WTC11 (cell line): ENCODE data around the gene SPEN. TPM values are rescaled to one million over a fixed set of nuclear protein-coding genes. Genes with fewer than 3 reads are reported as not detected.
A peak's percentile ranks its signal among the peaks of the same experiment; 100 is the strongest.

Source experiments
- ATAC-seq: fragments of 200-7000 bp; cut with Tn5 transposase; 2 replicates; pipeline ENCODE4 v1.10.0; 2021; ENCODE audit warnings: mild to moderate bottlenecking, moderate library complexity
- CTCF ChIA-PET: fragments of 300-600 bp; sonication (Branson Sonifier 250); formaldehyde crosslinking; loops from one replicate; lab custom pipeline; 2021; ENCODE audit warnings: antibody characterized with exemption; lab: Charles Lee
- POLR2A ChIA-PET: fragments of 350-600 bp; sonication (Branson Sonifier 250); formaldehyde crosslinking; loops from one replicate; lab custom pipeline; 2021; ENCODE audit warnings: antibody characterized with exemption; lab: Charles Lee
- DNase-seq: peaks from one replicate; pipeline ENCODE4 v3.0.0; 2021; ENCODE audit warnings: low spot score
- H3K27ac Mint-ChIP-seq: 2 replicates; pipeline ENCODE4 v1.8.0; 2021; ENCODE audit warnings: mixed read lengths
- H3K27me3 Mint-ChIP-seq: 2 replicates; pipeline ENCODE4 v1.8.0; 2021; ENCODE audit warnings: low read depth, mild to moderate bottlenecking, moderate library complexity, mixed read lengths
- H3K36me3 Mint-ChIP-seq: 2 replicates; pipeline ENCODE4 v1.8.0; 2021; ENCODE audit warnings: mixed read lengths
- H3K4me1 Mint-ChIP-seq: 2 replicates; pipeline ENCODE4 v1.8.0; 2022; ENCODE audit warnings: mixed read lengths
- H3K4me3 Mint-ChIP-seq: 2 replicates; pipeline ENCODE4 v1.8.0; 2021; ENCODE audit warnings: mild to moderate bottlenecking, moderate library complexity, mixed read lengths
- H3K9me3 Mint-ChIP-seq: 2 replicates; pipeline ENCODE4 v1.8.0; 2021; ENCODE audit warnings: mixed read lengths
- ATF3 ChIP-seq: sonication (generic); formaldehyde crosslinking; conservative IDR thresholded peaks from 2 replicates; pipeline ENCODE4 v1.8.1; 2022; ENCODE audit warnings: mild to moderate bottlenecking, missing genetic modification reagents
- E2F4 ChIP-seq: sonication (generic); formaldehyde crosslinking; IDR thresholded peaks from 2 replicates; pipeline ENCODE4 v1.8.1; 2022; ENCODE audit warnings: low read depth, mild to moderate bottlenecking, moderate library complexity, missing genetic modification reagents, borderline replicate concordance
- ELF4 ChIP-seq: sonication (generic); formaldehyde crosslinking; IDR thresholded peaks from 2 replicates; pipeline ENCODE4 v1.8.1; 2022; ENCODE audit warnings: low read depth, mild to moderate bottlenecking, moderate library complexity, missing genetic modification reagents
- ETV6 ChIP-seq: sonication (generic); formaldehyde crosslinking; IDR thresholded peaks from 2 replicates; pipeline ENCODE4 v1.8.1; 2022; ENCODE audit warnings: mild to moderate bottlenecking, missing genetic modification reagents
- FOXP4 ChIP-seq: sonication (generic); formaldehyde crosslinking; IDR thresholded peaks from 2 replicates; pipeline ENCODE4 v1.8.0; 2022; ENCODE audit warnings: mild to moderate bottlenecking, missing genetic modification reagents
- JUN ChIP-seq: sonication (generic); formaldehyde crosslinking; IDR thresholded peaks from 2 replicates; pipeline ENCODE4 v1.8.0; 2023; ENCODE audit warnings: mild to moderate bottlenecking, missing genetic modification reagents
- PREB ChIP-seq: sonication (generic); formaldehyde crosslinking; IDR thresholded peaks from 2 replicates; pipeline ENCODE4 v1.8.1; 2022; ENCODE audit warnings: mild to moderate bottlenecking, missing genetic modification reagents, moderate library complexity, borderline replicate concordance
- SMAD3 ChIP-seq: sonication (generic); formaldehyde crosslinking; IDR thresholded peaks from 2 replicates; pipeline ENCODE4 v1.8.0; 2022; ENCODE audit warnings: missing genetic modification reagents, mild to moderate bottlenecking, borderline replicate concordance
- TEAD4 ChIP-seq: sonication (generic); formaldehyde crosslinking; IDR thresholded peaks from 2 replicates; pipeline ENCODE4 v1.8.0; 2022; ENCODE audit warnings: mild to moderate bottlenecking, missing genetic modification reagents
- TP53 ChIP-seq: sonication (generic); formaldehyde crosslinking; IDR thresholded peaks from 2 replicates; pipeline ENCODE4 v1.8.1; 2023; ENCODE audit warnings: mild to moderate bottlenecking, missing genetic modification reagents
- ZNF416 ChIP-seq: fragments of 250-450 bp; sonication (Bioruptor Pico); IDR thresholded peaks from 2 replicates; pipeline ENCODE4 v1.9.0; 2021; ENCODE audit warnings: mild to moderate bottlenecking, inconsistent platforms
- ZNF512 ChIP-seq: sonication (generic); formaldehyde crosslinking; IDR thresholded peaks from 2 replicates; pipeline ENCODE4 v1.8.1; 2022; ENCODE audit warnings: missing genetic modification reagents, borderline replicate concordance
- ZNF532 ChIP-seq: fragments of 250-450 bp; sonication (Bioruptor Pico); IDR thresholded peaks from 2 replicates; pipeline ENCODE4 v1.9.0; 2021; ENCODE audit warnings: mild to moderate bottlenecking, borderline replicate concordance
- total RNA-seq: library from RNA; stranded (reverse); gene quantifications from 3 replicates; pipeline ENCODE4 v1.2.3, GENCODE V29; 2021
- TF ChIP-seq, protein P1 (sequence below): sonication (generic); formaldehyde crosslinking; IDR thresholded peaks from 2 replicates; pipeline ENCODE4 v1.8.1; 2023; ENCODE audit warnings: mild to moderate bottlenecking, missing genetic modification reagents, moderate library complexity
- TF ChIP-seq, protein P2 (sequence below): fragments of 250-450 bp; sonication (Bioruptor Pico); IDR thresholded peaks from 2 replicates; pipeline ENCODE4 v1.9.0; 2021; ENCODE audit warnings: moderate library complexity, mild to moderate bottlenecking, inconsistent platforms, borderline replicate concordance
- TF ChIP-seq, protein P3 (sequence below): sonication (generic); formaldehyde crosslinking; IDR thresholded peaks from 2 replicates; pipeline ENCODE4 v1.8.0; 2022; ENCODE audit warnings: mild to moderate bottlenecking, missing genetic modification reagents
- TF ChIP-seq, protein P4 (sequence below): sonication (generic); formaldehyde crosslinking; IDR thresholded peaks from 2 replicates; pipeline ENCODE4 v1.8.0; 2023; ENCODE audit warnings: missing genetic modification reagents

SPEN gene
- total RNA-seq, 1 experiment from 2014 or later = 48.8 TPM

DNA sequence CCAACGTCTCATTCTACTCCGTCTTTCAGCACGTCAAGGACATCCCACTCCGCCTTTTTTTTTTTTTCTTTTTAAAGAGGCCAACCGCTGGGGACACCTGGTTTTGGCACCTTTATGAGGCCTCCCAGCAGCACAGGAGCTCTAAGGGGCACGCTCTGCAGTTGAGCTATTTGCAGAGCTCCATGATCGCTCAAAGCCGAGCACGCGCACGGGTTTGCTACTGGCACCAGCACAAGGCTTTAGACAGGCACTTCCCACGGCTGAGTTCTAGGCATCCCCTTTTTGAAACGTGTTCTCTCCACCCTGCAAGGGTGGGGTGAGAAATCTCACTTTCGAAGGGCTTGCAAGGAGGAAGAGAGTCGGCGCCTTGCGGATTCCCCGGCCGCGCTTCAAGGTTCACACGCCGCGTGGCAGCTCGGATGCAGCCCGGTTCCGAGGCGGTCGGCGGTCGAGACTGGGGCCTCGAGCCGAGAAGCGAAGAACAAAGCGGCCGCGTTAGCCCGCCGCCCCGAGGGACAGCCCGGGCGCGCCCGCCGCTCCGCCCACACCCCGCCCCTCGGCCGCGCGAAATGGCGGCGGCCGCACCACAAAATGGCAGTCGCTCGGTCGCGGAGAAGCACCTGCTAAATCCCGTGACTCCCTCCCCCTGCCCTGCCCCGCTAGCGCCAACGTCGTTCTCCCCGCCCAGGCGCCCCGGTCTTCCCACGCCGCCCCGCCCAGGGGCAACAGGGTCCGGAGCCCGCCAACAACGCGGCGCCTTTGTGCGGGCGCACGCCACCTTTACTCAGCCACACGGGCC, 12.9 kb upstream of the SPEN start:
- ChIA-PET CTCF (interaction anchor here (0.5 to 2.1 kb wide), 7 partner anchors 13 to 456 kb away, joined by 3 to 32 read pairs (median 4); partner anchors contain the start of gene SPEN), POLR2A (interaction anchor here (0.6 to 2.7 kb wide), 9 partner anchors 10 to 416 kb away, joined by 3 to 50 read pairs (median 4); partner anchors contain the start of gene SPEN)
- DNase-seq = peak; percentile 85
- TF ChIP-seq FOXP4 (CRISPR knock-in tag) (peak; percentile 11; the same call in 1 of the 2 replicates), PREB (CRISPR knock-in tag) (0 out of 2 replicates have a peak, but pooled peaks have one; percentile 34), ELF4 (CRISPR knock-in tag) (0 out of 2 replicates have a peak, but pooled peaks have one; percentile 24), E2F4 (peak; percentile 71), SMAD3 (CRISPR knock-in tag) (peak; percentile 56; the same call in 1 of the 2 replicates), ZNF416 (CRISPR knock-in tag) (0 out of 2 replicates have a peak, but pooled peaks have one; percentile 8), ZNF512 (no peak), ATF3 (no peak), ETV6 (CRISPR knock-in tag) (peak; percentile 52; the same call in 1 of the 2 replicates), JUN (peak; percentile 86), TP53 (CRISPR knock-in tag) (peak; percentile 63; the same call in 1 of the 2 replicates), TEAD4 (CRISPR knock-in tag) (peak; percentile 60; the same call in 1 of the 2 replicates), ZNF532 (CRISPR knock-in tag) (no peak)
- TF ChIP-seq, protein P1, sequence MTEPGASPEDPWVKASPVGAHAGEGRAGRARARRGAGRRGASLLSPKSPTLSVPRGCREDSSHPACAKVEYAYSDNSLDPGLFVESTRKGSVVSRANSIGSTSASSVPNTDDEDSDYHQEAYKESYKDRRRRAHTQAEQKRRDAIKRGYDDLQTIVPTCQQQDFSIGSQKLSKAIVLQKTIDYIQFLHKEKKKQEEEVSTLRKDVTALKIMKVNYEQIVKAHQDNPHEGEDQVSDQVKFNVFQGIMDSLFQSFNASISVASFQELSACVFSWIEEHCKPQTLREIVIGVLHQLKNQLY = no peak
- TF ChIP-seq, protein P2, sequence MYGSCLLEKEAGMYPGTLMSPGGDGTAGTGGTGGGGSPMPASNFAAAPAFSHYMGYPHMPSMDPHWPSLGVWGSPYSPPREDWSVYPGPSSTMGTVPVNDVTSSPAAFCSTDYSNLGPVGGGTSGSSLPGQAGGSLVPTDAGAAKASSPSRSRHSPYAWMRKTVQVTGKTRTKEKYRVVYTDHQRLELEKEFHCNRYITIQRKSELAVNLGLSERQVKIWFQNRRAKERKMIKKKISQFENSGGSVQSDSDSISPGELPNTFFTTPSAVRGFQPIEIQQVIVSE = no peak
- TF ChIP-seq, protein P3, sequence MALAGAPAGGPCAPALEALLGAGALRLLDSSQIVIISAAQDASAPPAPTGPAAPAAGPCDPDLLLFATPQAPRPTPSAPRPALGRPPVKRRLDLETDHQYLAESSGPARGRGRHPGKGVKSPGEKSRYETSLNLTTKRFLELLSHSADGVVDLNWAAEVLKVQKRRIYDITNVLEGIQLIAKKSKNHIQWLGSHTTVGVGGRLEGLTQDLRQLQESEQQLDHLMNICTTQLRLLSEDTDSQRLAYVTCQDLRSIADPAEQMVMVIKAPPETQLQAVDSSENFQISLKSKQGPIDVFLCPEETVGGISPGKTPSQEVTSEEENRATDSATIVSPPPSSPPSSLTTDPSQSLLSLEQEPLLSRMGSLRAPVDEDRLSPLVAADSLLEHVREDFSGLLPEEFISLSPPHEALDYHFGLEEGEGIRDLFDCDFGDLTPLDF = peak; percentile 20; the same call in 1 of the 2 replicates
- TF ChIP-seq, protein P4, sequence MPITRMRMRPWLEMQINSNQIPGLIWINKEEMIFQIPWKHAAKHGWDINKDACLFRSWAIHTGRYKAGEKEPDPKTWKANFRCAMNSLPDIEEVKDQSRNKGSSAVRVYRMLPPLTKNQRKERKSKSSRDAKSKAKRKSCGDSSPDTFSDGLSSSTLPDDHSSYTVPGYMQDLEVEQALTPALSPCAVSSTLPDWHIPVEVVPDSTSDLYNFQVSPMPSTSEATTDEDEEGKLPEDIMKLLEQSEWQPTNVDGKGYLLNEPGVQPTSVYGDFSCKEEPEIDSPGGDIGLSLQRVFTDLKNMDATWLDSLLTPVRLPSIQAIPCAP (CRISPR knock-in tag) = no peak

More for the DNA sequence above, 12.9 kb upstream of the SPEN start:
- peak; percentile 52 for ATAC-seq
- peaks cover 7% of the 10 kb centered on the region for H3K36me3 Mint-ChIP-seq
- peaks cover 46% of the 10 kb centered on the region for H3K4me1 Mint-ChIP-seq
- H3K27ac Mint-ChIP-seq = peak overlapping the region; percentile 100
- H3K4me3 Mint-ChIP-seq = peak overlapping the region; percentile 89
- H3K9me3 Mint-ChIP-seq = no peaks in the 10 kb centered on the region
- H3K27me3 Mint-ChIP-seq = no peaks in the 10 kb centered on the region; the same call in 1 of the 2 replicates
